HG02840 (cell line): ENCODE results near the gene CSMD2.

Experiments used
- ATAC-seq: cut with Tn5 transposase; IDR thresholded peaks from one replicate; pipeline ENCODE4 v1.9.1; 2021; ENCODE audit warnings: mild to moderate bottlenecking, moderate library complexity, moderate number of reproducible peaks; ENCODE audit not compliant: unreplicated experiment, low FRiP score

Gene CSMD2

GRCh38 chr1:33927721-33928120, 237.3 kb downstream of the CSMD2 start:
- ATAC-seq: no peak

GRCh38 chr1:33925586-33925985, 239.4 kb downstream of the CSMD2 start:
- ATAC-seq: no peak

DNA sequence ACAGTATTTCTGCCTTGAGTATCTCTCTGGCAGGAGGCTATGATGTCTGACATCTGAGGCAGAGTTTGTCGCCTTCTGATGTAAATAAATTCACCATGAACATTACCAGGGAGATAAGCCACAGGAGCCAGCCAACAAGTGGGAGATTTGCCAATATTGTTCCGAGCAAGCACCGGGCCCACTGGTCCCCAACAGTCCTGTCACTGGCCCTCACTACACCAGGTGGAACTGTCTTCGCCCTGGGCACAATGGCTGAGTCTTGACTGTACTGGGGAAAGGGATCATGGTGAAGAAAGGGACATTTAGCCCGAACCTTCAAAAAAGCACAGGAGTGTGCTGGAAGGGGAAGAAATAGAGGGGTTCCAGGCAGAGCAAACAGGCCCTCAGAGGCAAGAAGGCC, 243.7 kb downstream of the CSMD2 start:
- no peak for ATAC-seq

DNA sequence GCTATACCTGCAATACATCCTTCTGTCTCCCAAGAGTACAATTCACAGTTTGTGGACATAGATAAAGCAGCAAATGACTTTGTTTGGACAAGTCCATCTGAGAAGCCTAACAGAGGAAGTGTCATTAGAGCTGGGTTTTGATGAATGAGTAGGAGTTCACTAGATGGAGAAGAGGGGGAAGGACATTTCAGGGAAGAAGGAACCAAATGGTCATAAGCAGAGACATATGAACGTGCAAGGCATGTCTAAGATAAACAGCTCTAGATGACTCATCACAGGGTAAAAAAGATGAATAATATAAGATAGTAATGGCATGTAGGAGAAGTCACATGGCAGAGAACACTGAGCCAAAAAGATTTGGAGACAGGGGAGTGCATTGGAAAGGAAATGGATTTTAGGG, 246.7 kb downstream of the CSMD2 start:
- no peak for ATAC-seq

- ATAC-seq: no peak
Measured at GRCh38 chr1:33916786-33917185, 248.2 kb downstream of the CSMD2 start.

DNA sequence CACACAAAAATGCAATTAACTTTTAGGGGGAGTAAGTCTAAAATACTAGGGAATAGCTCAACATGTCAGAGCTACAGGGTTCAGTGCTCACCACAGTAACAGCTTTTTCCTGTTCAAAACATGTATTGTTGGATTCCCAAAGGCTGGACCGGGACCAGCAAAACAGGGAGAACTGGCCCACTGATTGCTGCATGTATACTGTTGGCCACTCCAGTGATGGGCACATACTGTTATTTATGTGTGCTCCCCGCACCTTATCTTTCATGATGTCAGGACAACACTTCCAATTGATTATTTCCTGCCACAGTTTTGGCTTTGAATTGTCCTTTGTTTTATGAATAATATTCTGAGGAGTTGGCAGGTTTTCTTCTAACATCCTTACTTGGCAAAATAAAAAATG, 250.5 kb downstream of the CSMD2 start:
- no peak for ATAC-seq

- no peak for ATAC-seq
Measured at GRCh38 chr1:33908324-33908956, 256.6 kb downstream of the CSMD2 start.

DNA sequence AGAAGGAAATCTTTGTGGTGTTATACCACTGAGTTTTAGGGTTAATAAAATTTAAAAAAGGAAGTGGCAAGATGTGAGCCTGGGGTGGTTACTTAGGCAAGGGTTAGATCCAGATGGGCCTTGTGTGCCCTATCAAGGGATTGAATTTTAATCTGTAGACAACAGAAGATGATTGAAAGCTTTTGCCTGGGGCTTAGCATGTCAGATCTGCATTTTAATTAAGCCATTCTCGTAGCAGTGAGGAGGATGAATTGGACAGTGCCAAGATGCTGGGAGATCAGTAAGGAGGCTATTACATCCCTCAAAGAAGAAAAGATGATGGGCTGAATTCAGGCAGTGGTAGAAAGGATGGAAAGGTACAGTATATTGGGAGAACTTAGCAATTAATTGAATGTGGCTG, 258.9 kb downstream of the CSMD2 start:
- ATAC-seq: no peak

DNA sequence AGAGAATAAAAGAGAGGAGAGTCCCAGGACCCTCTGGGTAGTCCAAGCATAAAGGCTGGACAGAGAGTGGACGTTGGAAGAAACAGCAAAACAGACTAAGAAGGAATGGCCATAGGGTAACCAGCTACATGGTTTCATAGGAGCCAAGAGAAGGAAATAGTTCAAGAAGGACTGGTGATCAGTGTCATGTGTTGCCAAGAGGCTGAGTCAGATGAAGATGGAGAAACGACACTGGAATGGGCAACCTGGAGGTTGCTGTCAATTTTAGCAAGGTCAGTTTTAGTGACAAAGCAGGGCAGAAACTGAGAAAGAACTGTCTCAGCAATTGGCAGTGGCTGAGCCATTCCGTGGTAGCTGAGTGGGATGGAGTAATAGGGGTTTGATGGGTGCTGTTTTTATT, 259.8 kb downstream of the CSMD2 start:
- no peak for ATAC-seq

DNA sequence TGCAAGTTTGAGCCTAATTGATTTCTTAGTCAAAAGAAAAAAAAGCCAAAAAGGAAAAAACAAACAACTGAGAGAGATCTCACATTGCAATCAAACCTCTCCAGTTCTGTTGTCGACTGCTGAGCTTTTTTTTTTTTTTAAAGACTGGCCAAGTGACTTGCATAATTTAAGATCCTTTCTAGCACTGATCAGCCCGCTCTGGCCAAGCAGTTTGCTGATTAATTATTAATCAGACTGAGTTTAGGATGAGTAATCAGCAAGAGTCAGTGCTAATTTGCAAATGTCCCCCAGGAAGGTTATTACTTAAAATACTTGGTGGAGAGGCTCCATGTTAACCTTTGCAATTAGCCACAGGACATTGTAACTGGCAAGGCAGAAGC, 261.8 kb downstream of the CSMD2 start:
- peak; percentile 45 for ATAC-seq

DNA sequence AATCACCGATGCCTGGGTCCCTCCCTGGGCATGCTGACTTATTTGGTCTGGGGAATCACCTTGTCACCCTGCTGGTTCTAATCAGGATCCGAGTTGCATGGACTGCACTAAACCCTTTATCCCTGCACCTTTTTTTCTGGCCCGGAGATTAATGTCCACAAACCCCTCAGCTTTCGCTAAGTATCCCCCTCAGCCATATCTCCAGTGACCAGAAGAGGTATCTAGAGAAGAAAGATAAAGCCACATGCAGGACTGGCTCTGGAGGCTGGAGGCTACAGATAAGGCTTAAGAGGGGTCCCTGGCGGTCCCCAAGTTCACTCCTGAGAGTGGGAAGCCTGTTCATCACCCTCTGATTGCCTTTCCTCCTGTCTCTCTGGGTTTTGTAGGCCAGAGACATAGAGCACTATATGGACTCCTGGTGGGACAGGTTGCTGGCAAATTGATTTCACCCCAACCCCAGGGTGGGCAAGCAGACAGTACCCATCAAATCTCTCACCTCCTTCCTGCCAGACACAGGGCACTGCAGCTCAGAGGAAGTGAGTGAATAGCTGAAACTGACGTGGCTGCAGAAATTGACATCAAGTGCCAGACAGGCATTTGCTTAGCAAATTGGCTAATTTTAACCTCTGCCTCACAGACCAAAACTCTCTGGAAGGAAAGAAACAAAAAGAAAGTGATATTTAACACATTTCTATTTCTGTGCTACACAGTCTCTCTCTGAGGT, 262.4 kb downstream of the CSMD2 start:
- ATAC-seq: peak; percentile 80

DNA sequence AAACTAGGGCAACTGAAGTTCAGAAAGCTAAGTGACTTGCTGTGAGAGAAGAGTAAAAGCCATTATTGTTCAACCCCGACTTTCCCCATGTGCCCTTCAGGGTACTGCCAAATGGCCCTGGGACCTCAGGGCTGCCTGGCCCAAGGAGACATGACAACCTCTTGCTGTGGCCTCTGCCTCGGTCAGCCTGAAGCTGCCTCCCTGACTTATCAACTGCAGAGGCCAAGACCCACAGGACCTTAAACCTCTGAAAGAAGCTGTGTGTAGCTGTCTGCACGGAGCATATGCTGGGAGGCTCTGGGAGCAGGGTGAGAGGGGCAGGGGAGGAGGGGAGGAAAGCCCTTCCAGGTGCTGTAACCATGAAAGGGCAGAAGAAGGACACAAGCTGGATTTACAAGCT, 265.3 kb downstream of the CSMD2 start:
- no peak for ATAC-seq

GRCh38 chr1:33898881-33899280, 266.1 kb downstream of the CSMD2 start:
- ATAC-seq: no peak

DNA sequence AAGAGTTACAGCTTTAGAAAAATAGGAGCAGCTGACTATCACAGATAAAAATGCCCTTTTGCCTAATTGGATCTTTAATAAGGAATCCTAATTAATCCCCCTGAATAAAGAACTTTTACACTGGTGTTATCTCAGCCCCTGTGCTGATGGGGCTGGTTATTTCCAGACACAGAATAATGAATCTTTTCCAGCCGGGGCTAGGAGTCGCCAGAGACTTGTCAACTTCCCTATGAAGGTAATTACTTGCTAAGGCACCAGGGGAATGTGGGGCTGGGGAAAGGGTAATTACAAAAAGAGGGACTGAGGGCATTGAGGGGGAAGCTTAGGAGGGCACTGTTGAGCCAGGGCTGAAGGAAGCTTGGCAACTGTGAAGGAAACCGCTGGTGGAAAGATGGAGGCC, 266.6 kb downstream of the CSMD2 start:
- no peak for ATAC-seq

GRCh38 chr1:33897092-33897725, 267.8 kb downstream of the CSMD2 start:
- ATAC-seq: no peak

DNA sequence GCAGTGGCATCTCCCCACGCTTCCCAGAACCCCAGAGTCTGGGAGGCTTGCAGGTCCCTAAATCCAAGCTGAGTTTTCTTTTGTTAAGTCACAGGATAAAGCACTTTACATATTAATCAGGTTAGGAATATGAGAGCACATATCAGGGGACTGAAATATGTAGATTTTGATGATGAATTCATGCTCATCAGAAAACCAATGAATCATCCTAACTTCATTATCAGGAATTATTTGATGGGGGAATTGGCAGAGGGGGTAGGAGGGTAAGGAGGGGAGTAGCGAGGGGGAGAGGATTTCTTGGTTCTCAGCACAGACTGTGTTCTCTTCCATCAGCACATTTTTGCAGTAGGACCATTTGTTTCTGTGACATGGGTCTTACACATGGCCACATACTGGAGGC, 269.1 kb downstream of the CSMD2 start:
- ATAC-seq: no peak

GRCh38 chr1:33895396-33895795, 269.6 kb downstream of the CSMD2 start:
- ATAC-seq: no peak

GRCh38 chr1:33893147-33893830, 271.7 kb downstream of the CSMD2 start:
- ATAC-seq: no peak

DNA sequence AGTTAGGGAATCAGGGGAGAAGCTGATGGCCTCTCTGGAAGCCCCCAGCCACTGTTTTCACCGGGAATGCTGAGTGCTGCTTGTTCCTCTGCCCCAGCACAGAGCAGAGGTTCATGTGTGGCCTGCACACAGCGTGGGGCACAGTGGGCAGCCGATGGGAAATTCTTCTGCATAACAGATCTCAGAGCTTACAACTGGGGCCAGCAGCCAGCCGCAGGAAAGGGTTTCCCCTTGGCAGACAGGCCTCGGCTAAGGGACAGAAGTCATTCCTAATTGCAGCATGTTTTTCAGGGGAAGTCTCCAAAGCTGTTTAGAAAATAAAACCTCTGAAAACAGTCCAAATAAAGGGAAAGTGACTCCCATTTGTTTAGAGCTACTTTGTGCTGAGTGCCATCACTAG, 278.5 kb downstream of the CSMD2 start:
- no peak for ATAC-seq

DNA sequence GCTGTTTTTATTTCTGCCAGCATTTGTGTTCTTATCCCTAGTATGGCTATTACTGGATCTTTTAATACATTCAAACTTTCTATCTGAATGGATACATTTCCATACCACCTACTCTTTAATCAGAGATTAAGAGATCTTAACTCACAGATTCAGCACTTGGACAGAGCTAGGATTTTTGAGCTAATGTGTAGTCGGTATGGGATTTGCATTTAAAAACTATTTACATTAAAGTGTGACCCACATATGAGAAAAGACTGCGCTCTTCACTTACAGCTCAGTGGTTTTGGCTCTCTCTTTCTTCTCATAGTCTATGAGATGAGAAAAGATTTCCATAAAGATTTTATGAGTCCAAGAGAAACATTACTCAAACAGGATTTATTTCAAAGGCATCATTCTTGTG, 284.7 kb downstream of the CSMD2 start:
- ATAC-seq: no peak

GRCh38 chr1:33878392-33878791, 286.6 kb downstream of the CSMD2 start:
- no peak for ATAC-seq
